ENCODE data around the gene ADPRS.

ADPRS gene

DNA sequence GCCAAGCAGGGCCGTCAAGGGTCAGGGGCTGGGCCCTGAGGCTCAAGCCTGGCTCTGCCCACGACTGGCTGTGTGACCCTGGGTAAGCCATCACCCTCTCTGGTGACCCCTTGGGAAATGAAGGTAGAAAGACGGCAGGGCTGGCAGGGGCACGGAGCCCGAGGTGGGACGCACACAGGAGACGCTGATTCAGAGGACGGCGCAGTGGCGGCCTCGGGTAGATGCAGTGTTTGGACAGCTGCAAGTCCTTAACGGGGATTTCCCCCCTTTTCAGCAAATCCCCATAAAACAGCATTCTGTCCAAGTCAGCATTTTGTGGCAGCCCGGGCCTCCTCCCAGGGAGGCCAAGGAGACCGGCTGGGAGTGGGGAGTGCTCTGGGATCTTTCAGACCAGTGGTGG is 19.6 kb downstream of the ADPRS start:
- DNase-seq (ENCODE audit: low spot score): no peak

DNA sequence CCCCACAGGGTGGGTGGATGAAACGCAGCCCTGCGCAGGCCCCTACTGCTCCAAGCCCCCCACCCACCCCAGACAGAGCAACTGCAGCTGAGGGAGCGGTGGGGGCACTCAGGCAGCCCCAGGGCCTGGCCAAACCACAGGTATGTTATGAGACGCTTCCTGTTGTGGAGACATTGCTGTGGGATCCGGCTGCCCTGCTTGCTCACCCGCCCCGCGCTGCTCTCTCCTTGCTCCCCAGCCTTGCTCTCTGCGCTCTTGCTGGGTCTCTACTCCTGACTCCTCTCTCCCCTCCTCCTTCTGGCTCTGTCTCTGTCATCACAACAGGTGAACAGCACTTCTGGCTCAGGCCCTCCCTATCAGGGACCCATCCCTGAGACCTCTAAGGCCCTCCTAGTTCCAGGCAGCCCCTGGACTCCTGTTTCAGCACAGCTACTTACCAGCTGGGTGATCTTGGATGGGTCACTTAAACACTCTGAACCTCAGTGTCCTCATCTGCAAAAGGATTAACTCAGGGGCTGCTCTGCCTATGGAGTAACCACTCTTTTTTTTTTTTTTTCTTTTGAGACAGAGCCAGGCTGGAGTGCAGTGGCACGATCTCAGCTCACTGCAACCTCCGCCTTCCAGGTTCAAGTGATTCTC is 20.5 kb downstream of the ADPRS start:
- peak; percentile 90 for DNase-seq (ENCODE audit: low spot score)

DNA sequence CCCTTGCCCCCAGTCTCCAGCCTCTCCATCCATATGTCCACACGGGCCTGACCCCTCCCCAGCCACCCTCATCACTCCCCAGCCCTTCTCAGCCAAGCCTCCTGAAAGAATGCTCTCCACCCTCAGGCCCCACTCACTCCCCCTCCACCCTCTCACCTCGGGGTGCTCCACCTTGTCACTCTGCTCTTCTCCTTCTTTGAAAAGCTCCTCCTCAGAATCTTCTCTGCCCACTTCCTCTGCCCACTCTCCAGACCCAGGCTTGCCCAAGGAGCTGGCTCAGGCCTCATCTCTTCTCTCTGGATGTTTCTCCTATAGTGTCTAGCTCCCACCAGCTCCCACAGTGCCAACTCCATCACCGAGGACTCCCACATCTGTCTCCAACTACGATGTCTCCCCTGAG is 22.5 kb downstream of the ADPRS start:
- no peak for DNase-seq (ENCODE audit: low spot score)

DNA sequence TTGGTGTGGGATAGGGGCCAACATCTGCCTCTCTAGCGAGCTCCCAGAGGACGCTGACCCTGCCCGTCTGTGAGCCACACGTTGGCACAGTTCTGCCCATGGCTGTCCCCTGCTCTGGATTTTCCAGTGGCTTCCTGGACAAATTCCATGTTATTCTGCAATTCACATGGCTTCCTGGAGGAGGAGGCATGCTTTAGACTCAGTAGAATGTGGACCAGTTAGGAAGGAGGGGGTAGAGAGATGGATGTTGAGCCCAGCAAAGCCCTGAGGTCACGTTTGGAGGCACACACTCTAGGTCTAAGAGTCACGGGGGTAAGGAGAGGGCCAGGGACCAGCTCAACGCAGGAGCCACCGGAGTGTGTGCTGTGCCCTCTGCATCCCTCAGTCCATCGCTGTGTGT is 24.1 kb downstream of the ADPRS start:
- DNase-seq (ENCODE audit: low spot score): no peak

DNA sequence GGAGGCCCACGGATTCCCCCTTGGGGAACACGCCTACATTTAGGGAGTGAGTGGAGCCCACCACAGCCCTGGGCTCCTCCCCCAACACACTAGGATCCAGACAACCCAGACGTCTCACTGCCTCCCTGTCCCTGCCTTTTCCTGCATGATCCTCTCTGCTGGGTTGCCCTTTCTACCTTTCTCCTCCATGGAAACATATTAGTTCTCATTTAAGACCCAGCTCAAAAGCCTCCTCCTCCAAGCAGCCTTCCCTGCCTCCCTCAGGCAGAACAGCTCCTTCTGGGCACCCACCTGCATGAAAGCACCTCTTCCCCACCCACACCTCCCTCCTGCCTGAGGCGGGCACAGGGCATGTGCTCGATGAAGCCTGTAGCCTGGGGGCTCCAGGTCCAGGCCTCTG is 25.7 kb downstream of the ADPRS start:
- no peak for DNase-seq (ENCODE audit: low spot score)

DNA sequence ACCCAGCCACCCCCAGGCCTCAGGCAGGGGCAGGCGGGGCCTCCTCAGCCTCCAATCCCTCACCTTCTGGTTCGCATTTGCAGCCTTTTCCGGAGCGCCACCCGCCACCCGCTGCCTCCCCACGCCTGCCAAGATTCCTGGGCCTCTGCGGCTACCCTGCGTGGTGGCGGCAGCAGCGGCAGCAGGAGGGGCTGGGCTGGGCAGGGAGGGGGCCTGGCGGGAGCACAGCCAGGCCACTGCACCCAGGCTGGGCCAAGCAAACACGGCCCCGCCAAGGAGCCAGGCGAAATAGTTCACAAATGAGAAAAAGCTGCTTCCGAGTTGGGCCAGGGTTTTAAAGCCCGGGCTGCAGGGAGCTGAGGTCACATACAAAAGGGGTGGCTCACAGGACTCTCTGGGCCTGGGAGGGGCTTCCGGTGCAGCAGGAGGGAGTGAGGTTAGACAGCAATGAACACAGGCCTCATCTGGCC is 26.5 kb downstream of the ADPRS start:
- DNase-seq (ENCODE audit: low spot score): peak; percentile 93

DNA sequence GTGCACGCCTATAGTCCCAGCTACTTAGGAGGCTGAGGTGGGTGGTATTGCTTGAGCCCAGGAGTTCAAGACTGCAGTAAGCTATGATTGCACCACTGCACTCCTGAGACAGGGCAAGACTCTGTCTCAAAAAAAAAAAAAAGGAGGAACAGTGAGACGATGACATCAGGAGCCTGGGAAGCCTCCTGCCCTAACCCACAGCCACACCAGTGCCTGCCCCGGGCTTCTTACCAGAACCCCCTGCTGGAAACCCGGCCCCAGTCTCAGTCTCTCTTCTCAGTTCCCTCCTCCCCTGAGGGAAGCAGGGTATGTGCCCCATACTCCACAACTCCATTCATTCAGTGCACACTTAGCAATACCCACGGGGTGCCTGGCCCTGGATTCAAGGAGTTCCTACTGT is 27.2 kb downstream of the ADPRS start:
- peak; percentile 79 for DNase-seq (ENCODE audit: low spot score)

DNA sequence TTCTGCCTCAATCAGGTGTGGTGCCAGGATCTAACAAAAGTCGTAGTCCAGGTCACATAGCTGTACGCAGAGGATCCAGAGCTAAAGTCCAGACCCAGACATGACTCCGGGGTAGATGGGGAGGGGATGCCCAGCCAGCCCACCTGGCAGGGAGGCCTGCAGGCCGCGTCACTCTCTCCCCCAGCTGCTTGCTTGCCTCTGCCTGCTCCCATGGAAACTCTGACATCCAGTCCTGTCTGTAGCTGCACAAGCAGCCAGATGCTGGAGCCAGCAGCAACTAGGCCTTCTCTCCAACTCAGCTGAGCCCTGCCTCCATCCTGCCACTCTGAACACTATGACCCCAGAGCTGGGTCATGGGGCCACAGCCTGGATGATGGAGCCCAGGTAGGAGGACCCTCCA is 28.2 kb downstream of the ADPRS start:
- DNase-seq (ENCODE audit: low spot score): no peak

DNA sequence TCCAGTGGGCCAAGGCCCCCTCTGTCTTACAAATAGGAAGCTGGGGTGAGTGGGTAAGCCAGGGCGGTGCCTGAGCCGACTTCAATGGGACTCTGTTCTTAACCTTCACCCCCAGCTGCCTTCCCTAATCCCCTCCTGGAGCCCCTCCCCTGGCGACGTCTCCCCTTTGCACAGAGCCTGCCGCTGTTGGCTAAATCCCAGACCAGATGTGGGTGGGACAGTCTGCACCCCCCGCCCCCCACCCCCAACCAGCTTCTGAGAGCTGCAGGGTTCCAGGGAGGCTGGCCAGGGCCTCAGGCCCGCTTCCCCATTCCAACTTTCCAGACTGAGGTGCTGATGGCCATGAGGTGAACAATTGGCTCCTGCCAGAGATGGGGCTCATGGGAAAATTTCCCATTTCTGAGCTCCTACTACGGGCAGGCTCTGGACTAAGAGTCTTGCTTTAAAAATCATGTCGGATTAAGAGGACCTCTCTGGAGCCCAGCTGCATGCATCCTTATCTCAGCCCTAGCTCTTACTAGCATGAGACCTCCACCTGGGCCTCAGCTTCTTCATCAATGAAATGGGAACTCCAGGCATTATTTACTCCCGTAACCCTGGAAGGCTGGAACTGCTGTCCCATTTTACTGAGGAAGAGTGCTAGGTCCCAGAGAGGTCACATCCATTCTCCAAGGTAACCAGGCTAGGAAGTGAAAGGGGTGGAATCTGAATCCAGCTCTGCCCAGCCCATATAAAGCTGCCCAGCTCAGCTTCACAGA is 29.9 kb downstream of the ADPRS start:
- no peak for DNase-seq (ENCODE audit: low spot score)

DNA sequence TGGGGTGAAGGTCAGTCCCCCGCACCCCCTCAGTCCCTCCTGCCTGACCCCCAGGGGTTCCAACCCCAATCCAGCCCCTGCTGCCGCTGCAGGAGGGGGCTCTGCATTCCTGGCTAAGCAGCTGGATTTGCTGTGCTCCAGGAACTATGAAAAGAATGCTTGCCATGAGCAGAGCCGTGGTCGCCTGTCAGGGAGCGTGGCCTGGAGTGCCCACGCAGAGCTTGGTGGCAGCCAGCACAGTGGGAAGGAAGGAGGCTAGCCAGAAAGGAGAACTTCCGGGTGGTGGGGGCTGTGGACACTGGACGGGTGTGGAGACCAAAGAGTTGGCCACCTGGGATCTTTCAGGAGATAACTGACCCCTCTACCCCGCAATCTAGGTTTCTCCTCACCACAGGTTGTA is 30.8 kb downstream of the ADPRS start:
- no peak for DNase-seq (ENCODE audit: low spot score)

DNA sequence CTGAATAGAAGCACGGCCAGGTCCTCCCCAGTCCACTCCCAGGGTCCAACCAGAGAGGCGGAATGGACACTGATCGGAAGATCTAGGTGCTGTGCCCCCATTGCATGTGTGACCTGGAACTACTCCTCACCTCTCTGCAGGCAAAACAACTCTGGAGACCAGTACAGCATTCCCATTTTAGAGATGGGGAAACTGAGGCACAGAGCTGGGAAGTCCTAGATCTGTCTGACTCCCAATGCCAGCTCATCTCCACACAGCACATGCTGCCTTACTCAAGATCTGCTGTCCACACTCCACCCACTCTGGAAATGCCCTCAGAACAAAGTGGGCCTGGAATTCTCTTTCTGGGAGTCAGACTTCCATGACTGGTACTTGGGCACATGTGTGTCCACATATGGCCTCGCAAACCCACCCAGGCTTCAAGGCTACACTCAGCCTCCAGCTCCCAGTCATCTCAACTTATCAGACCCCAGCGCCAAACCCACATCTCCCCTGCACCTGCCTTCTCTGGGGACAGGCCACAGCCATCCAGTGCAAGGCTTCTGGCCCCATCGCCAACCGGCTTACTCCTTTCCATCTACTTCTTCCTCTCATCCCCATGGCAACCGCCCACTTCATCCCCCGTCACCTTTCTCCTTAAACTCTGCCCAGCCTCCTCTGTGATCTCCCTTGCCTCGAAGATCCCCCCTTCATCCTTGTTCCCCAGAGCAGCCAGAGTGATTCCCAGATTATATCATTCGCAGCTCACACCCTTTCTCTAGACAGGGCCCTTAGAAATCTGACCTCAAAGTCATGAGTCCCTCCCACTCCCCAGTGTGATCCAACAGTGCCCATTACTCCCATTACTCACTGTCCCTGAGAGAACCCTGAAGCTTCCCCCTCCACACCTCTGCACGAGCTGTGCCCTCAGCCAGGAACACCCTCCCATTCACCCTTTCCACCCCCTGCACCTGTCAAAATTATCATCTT is 33.7 kb downstream of the ADPRS start:
- no peak for DNase-seq (ENCODE audit: low spot score)

DNA sequence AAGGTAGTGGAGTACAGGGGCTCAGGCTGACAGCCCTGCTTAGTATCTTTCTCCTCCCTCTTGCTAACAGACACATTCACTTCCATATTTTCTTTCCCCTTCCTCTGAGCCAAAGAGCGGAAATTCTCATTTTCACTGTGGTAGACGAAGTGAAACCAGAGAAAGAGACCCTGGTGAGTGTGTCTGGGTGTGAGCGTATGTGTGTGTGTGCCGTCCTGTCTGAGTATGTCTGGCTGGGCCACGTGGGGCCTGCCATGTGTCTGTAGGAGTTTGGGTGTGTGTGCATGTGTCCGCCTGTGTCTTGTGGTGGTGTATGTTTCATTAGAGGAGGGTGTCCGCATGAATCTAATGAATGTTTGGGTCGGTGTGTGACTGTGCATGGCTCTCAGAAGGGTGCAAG is 34.7 kb downstream of the ADPRS start:
- DNase-seq (ENCODE audit: low spot score): no peak

DNA sequence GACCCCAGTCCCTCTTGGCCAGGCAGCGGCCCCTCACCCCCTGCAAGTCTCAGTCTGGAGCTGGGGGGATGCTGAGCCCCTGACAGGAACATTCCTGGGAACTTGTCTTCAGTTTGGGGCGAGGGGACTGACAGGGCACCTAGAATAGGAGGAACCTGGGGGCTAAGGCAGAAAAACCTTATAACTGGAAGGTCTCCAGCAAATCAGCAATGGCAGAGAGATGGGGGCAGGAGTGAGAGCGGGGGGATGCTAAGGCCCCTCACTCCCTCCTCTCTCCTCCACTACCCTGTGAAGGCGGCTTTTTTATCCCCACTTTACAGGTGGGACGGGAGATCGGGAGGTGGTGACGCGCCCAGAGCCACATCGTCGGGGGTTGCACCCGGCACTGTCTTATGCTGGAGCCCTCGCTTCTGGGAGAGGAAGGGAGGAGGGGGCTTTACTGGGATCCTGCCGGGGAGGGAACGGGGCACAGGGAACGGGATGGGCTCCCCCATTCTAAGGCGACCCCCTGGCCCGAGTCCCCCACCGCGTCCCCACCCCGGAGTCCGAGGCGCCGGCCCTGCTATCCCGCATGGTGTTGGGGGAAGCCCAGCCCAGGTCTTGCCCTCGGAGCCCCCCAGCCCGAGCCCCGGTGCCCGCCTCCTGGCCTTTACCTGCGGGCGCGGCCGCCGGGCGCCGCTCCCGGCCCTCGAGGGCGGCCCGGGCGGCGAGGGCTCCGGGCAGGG is 35.9 kb downstream of the ADPRS start:
- DNase-seq (ENCODE audit: low spot score): no peak

DNA sequence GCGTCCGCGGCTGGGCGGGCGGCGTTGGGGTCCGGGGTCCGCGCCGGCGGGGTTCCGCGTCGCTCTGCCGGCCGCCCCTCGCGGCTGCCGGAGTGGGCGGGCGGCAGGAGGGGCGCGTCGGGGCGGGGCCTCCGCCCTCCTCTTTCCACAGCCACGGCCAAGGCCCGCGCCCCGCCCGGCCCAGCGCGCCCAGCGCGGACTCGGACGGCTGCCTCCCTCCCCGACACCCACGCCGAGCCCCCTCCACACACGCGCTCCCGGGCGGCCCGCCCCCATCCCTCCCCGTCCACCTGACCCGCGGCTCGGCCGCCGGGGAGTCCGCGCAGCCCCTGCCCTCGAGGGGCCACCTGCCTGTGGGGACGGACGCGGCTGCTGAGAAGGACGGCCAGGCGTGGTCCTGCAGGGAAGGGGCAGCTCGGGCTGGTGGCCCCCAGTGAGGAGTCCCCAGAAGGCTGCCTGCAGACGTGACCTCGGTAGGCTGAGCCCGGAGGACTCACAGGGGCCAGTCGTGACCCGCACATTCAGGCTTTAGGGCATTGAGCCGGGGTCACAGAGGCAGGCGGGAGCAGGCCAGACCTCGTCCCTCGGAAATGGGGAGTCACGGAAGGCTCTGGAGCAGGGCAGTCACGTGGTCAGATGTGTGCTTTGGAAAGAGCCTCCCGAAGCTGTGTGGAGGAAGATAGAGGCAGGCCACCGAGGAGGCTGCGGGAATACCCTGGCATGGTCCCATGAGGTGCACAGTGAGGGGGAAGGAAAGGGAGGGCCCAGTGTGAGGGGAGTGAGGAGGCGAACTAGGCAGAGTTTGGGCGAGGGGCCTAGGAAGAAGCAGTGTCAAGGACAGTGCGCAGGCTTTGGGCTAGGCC is 36.7 kb downstream of the ADPRS start, which contains the start of gene COL8A2:
Gene COL8A2, minus strand, starts transcription at position 94 of the 863 bp plus-strand sequence. CDS start 24,980 bp downstream, outside the sequence.
- peak; percentile 80 for DNase-seq (ENCODE audit: low spot score)

DNA sequence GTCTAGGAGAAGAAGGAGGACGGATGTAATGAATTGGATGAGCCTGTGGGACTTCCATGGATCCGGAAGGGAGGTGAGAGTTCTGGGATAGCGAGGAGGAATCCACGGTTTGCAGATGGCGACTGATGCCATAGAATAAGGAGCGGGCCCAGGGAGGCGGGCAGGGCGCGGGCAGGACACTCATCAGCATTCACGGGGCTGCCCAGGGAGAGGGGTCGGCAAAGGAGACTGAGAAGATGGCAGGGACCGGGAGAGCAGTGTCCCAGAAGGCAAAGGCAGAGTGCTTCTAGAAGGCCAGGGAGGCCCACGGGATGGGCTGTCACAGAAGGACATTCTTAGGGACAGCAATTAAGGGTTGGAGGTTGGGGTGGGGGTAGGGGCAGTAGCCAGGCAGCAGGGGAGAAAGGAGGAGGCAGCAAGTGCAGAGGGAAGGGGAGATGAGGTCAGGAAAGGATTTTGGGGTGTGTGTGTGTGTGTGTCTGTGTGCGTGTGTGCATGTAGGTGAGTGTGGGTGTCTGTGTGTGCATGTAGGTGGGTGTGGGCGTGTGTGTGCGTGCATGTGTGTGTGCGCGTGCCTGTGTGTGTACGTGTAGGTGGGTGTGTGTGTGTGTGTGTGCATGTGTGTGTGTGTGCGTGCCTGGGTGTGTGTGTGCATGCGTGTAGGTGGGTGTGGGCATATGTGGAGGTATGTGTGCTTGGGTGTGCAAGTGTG is 37.5 kb downstream of the ADPRS start:
- DNase-seq (ENCODE audit: low spot score): no peak

DNA sequence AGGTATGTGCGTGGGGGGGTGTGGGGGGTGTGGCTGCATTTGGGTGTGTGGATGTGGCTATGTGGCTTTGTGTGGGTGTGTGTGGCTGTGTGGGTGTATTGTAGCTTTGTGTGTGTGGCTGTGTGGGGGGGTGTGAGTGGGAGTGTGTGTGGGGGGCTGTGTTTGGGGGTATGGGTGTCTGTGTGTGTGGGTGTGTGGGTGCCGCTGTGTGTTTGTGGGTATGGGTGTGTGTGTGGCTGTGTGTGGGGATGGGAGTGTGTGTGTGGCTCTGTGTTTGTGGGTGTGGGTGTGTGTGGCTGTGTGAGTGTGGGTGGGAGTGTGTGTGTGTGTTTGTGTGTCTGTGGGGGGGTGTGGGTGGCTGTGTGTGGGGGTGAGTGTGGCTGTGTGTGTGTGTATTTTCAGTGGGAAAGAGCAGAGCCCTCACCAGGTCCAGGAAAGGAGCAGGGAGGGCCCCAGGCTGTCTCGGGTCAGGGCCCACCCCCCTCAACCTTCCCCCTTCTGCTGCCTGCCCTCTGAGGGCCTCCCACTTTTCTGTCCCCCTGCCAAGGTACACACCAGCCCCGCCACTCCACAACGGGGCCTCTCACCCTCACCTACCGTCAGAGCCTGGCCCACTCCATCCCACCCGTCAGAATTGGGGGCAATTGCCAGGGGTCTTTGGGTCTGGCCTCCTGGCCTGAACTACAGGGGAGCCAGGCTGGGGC is 38.3 kb downstream of the ADPRS start:
- DNase-seq (ENCODE audit: low spot score): no peak

DNA sequence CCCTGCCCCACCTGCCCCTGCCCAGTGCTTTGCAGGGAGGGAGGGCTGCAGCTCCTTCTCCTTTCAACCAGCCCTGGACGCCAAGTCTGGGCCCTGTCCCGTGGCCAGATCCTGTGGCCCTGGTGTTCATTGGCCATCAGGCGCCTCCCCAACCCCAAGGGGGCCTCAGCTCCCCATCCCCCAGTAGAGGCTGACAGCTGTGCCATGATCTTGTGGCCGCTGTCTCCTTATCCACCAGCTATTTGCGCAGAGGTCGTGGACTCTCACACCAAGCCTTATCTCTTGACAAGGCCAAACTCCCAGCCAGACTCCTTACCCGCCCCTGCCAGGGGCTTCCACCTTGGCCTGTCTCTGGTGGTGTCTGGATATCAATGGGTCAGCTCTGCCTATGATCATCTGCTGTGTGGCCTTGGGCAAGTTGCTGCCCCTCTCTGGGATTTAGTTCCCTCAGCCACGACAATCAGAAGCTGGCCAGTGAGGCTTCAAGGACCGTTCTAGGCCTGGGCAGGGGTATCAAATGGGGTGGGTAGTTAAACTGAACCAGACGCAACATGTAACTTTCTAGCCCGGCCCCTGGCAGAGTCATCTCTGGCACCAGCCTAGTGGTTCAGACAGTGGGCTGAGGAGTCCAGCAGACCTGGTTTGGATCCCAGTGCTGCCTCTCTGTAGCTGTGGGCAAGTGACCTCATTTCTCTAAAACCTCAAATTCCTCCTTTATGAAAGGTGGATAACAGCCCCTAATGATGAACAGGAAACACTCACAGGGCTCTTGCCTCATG is 39.6 kb downstream of the ADPRS start:
- peak; percentile 79 for DNase-seq (ENCODE audit: low spot score)

DNA sequence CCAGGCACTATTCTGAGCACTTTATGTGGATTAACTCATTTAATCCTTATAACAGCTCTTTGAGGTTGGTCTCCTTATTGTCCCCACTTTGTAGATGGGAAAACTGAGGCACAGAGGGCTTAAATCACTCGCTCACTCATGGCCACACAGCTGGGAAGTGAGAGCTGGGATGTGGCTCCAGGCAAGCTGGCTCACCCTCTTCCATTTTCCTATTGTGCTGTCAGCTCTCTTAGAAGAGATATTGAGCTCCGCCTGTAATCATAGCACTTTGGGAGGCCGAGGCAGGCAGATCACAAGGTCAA is 40.2 kb downstream of the ADPRS start:
- no peak for DNase-seq (ENCODE audit: low spot score)

DNA sequence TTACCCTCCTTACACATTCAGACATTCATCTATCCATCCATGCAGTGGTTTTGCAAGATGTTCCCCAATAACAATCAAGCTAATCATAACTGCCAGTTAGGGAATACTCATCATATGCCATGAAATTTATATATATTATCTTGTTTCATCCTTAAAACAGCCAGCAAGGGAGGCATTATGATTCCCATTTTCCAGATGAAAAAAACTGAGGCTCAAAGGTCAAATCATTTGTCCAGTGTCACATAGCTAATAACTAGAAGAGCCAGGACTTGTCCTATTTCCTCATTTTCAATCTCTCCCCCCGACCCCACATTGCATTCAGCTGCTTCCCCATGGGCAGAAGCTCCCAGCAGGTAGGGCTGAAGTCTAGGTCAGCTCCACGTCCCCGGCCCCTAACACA is 43.3 kb downstream of the ADPRS start:
- DNase-seq (ENCODE audit: low spot score): no peak
